K562 (cell line): ENCODE results near the gene NME4. TPM values are rescaled to one million over a fixed set of nuclear protein-coding genes. Genes with fewer than 3 reads are reported as not detected.

ENCODE experiments used
- CBX5 ChIP-seq: IDR thresholded peaks from 2 replicates; pipeline ENCODE4 v1.6.1; 2014; ENCODE audit warnings: low read depth, borderline replicate concordance
- JUN ChIP-seq, 2 experiments: sonication (generic) in 1 of 2; formaldehyde crosslinking in 1 of 2; IDR thresholded peaks; 2 replicates each; pipeline versions ENCODE4 v1.6.1 to v1.8.0; 2012 to 2022; ENCODE audit warnings: borderline replicate concordance in 2 of 2, mild to moderate bottlenecking in 2 of 2, improper control_type of control experiment in 1 of 2, low read depth in 1 of 2, low read length in 1 of 2, missing genetic modification reagents in 1 of 2
- KDM4B ChIP-seq, 2 experiments: fragments of 450-650 bp in 1 of 2; sonication (generic) in 1 of 2; IDR thresholded peaks; 2 replicates each; pipeline ENCODE4 v1.6.1; 2016 to 2017; ENCODE audit warnings: borderline replicate concordance in 2 of 2, antibody characterized with exemption in 1 of 2, low read depth in 1 of 2, mild to moderate bottlenecking in 1 of 2
- KHSRP ChIP-seq: fragments of 450-650 bp; IDR thresholded peaks from 2 replicates; pipeline ENCODE4 v1.6.1; 2017
- MAX ChIP-seq: sonication (generic); formaldehyde crosslinking; IDR thresholded peaks from 2 replicates; pipeline ENCODE4 v1.9.0; 2022; ENCODE audit warnings: mild to moderate bottlenecking, missing genetic modification reagents
- NCOA1 ChIP-seq: fragments of 450-650 bp; IDR thresholded peaks from 2 replicates; pipeline ENCODE4 v1.6.1; 2016; ENCODE audit warnings: low read depth
- PRPF4 ChIP-seq: fragments of 200-400 bp; formaldehyde crosslinking; IDR thresholded peaks from one replicate; pipeline ENCODE4 v1.6.1; 2017; ENCODE audit warnings: low read length, low read depth, mild to moderate bottlenecking; ENCODE audit not compliant: insufficient read depth, poor library complexity, severe bottlenecking
- PURB ChIP-seq: sonication (generic); formaldehyde crosslinking; IDR thresholded peaks from 2 replicates; pipeline ENCODE4 v1.9.0; 2021; ENCODE audit warnings: low read depth, mild to moderate bottlenecking, missing genetic modification reagents
- SAP30 ChIP-seq: fragments of 200-600 bp; sonication (generic); IDR thresholded peaks from 2 replicates; pipeline ENCODE4 v1.6.1; 2012; ENCODE audit warnings: borderline replicate concordance, low read depth, mild to moderate bottlenecking, moderate library complexity, low read length, control low read depth, inconsistent platforms; ENCODE audit not compliant: insufficient read depth, poor library complexity, severe bottlenecking
- SMARCA5 ChIP-seq: fragments of 450-650 bp; IDR thresholded peaks from 2 replicates; pipeline ENCODE4 v1.6.1; 2016
- ZNF121 ChIP-seq: sonication (generic); formaldehyde crosslinking; conservative IDR thresholded peaks from 2 replicates; pipeline ENCODE4 v1.8.0; 2022; ENCODE audit warnings: missing genetic modification reagents
- ZNF24 ChIP-seq: fragments of 450-650 bp; IDR thresholded peaks from 2 replicates; pipeline ENCODE4 v1.6.1; 2016
- polyA plus RNA-seq, 8 experiments: library from polyadenylated mRNA; depleted of rRNA in 4 of 8; stranded (reverse) in 5 of 8; unstranded in 3 of 8; fragments of >200 nt; fragmentation: Nextera tagmentation in 2 of 8; fragmentation: Illumina TruSeq in 1 of 8; extraction: Ambion mirVana in 2 of 8; extraction: Trizol in 1 of 8; gene quantifications; 2 replicates each; pipeline versions ENCODE4 v1.2.1 to v1.2.3, GENCODE V29; 2011 to 2014; ENCODE audit warnings: inconsistent platforms in 1 of 8, missing spikeins in 1 of 8
- total RNA-seq, 7 experiments: library from RNA; depleted of rRNA in 6 of 7; stranded (reverse); fragments of >200 nt in 6 of 7; fragmentation: Illumina TruSeq in 2 of 7; extraction: Trizol in 2 of 7; gene quantifications; 2 replicates each; pipeline versions ENCODE4 v1.2.1 to v1.2.3, GENCODE V29; 2011 to 2021; ENCODE audit warnings: low replicate concordance in 1 of 7
- TF ChIP-seq, protein P1 (sequence below), 2 experiments: fragments of 450-650 bp in 1 of 2; sonication (generic) in 1 of 2; formaldehyde crosslinking in 1 of 2; IDR thresholded peaks; 2 replicates each; pipeline versions ENCODE4 v1.7.1 to v1.9.0; 2016 to 2022; ENCODE audit warnings: inconsistent platforms in 1 of 2, mild to moderate bottlenecking in 1 of 2, missing genetic modification reagents in 1 of 2
- TF ChIP-seq, protein P2 (sequence below), 3 experiments: fragments of 200-800 bp in 1 of 3; sonication (Bioruptor generic) in 1 of 3; sonication (generic) in 1 of 3; formaldehyde crosslinking in 1 of 3; IDR thresholded peaks; 2 replicates each; pipeline versions ENCODE4 v1.6.1 to v1.8.0; 2016 to 2022; ENCODE audit warnings: mild to moderate bottlenecking in 2 of 3, missing compliant biosample characterization in 2 of 3, missing genetic modification characterization in 2 of 3, missing genetic modification reagents in 1 of 3
- TF ChIP-seq, protein P3 (sequence below): sonication (generic); formaldehyde crosslinking; IDR thresholded peaks from 2 replicates; pipeline ENCODE4 v1.8.0; 2022; ENCODE audit warnings: mild to moderate bottlenecking, missing genetic modification reagents

The NME4 gene
- total and polyA plus RNA-seq, 9 of the 15 experiments (the other 6 are each of a cell fraction or from before 2014, with no cell fraction given) = 15.4 to 264 (median 139) TPM

DNA sequence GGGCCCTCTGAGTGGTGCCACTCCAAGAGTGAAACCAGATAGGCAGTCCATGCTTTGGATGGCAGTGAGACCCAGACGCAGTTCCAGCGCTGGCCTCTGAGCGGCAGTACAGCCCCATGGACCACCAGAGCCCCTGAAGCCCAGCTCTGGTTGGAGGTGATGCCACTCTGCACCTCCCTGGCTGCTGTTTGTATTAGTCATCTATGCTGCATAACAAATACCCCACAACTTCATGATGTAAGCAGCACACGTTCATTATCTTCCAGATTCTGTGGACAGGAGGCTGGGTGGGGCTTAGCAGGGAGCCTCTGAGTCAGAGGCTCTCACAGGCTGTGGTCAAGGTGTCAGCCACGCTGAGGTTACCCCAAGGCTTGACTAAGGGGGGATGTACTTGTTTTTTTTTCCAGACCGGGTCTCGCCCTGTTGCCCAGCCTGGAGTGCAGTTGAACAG is 5.1 kb upstream of the NME4 start (continued):
- no peak for TF ChIP-seq PRPF4
- TF ChIP-seq JUN (IDR thresholded peaks at IDR 0.05; ENCODE audit: borderline replicate concordance, low read depth, low read length) = no peak; the same call in 1 of the 2 replicates
- peak; percentile 62; the same call in 1 of the 2 replicates for TF ChIP-seq JUN (CRISPR knock-in tag; IDR thresholded peaks at IDR 0.05; ENCODE audit: borderline replicate concordance)
- TF ChIP-seq, protein P1, sequence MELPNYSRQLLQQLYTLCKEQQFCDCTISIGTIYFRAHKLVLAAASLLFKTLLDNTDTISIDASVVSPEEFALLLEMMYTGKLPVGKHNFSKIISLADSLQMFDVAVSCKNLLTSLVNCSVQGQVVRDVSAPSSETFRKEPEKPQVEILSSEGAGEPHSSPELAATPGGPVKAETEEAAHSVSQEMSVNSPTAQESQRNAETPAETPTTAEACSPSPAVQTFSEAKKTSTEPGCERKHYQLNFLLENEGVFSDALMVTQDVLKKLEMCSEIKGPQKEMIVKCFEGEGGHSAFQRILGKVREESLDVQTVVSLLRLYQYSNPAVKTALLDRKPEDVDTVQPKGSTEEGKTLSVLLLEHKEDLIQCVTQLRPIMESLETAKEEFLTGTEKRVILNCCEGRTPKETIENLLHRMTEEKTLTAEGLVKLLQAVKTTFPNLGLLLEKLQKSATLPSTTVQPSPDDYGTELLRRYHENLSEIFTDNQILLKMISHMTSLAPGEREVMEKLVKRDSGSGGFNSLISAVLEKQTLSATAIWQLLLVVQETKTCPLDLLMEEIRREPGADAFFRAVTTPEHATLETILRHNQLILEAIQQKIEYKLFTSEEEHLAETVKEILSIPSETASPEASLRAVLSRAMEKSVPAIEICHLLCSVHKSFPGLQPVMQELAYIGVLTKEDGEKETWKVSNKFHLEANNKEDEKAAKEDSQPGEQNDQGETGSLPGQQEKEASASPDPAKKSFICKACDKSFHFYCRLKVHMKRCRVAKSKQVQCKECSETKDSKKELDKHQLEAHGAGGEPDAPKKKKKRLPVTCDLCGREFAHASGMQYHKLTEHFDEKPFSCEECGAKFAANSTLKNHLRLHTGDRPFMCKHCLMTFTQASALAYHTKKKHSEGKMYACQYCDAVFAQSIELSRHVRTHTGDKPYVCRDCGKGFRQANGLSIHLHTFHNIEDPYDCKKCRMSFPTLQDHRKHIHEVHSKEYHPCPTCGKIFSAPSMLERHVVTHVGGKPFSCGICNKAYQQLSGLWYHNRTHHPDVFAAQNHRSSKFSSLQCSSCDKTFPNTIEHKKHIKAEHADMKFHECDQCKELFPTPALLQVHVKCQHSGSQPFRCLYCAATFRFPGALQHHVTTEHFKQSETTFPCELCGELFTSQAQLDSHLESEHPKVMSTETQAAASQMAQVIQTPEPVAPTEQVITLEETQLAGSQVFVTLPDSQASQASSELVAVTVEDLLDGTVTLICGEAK (IDR thresholded peaks at IDR 0.05) = no peak
- TF ChIP-seq, protein P1 (CRISPR knock-in tag; IDR thresholded peaks at IDR 0.05) = no peak
- peak; percentile 75 for TF ChIP-seq CBX5
- no peak for TF ChIP-seq SAP30
- TF ChIP-seq MAX (CRISPR knock-in tag) = no peak
- TF ChIP-seq ZNF121 = no peak
- TF ChIP-seq PURB (CRISPR knock-in tag) = no peak
- peak; percentile 46; the same call in 1 of the 2 replicates for TF ChIP-seq ZNF24
- TF ChIP-seq, protein P2, sequence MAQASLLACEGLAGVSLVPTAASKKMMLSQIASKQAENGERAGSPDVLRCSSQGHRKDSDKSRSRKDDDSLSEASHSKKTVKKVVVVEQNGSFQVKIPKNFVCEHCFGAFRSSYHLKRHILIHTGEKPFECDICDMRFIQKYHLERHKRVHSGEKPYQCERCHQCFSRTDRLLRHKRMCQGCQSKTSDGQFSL (CRISPR knock-in tag; IDR thresholded peaks at IDR 0.05) = peak; percentile 62; the same call in 1 of the 2 replicates
- TF ChIP-seq, protein P2 (tag; IDR thresholded peaks at IDR 0.05) = no peak
- 0 out of 4 replicates have a peak, but pooled peaks of 1 of the 2 experiments have one; percentile 30 for TF ChIP-seq KDM4B (IDR thresholded peaks at IDR 0.05; ENCODE audit: borderline replicate concordance in 2 of 2, low read depth in 1 of 2)
- TF ChIP-seq KHSRP = no peak
- no peak for TF ChIP-seq NCOA1
- TF ChIP-seq SMARCA5 = peak; percentile 91
- TF ChIP-seq, protein P3, sequence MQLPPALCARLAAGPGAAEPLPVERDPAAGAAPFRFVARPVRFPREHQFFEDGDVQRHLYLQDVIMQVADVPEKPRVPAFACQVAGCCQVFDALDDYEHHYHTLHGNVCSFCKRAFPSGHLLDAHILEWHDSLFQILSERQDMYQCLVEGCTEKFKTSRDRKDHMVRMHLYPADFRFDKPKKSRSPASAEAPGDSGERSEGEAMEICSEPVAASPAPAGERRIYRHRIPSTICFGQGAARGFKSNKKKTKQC = no peak
